HG03095 (cell line): ENCODE data around the gene SPDL1.

Experiments used
- ATAC-seq: cut with Tn5 transposase; IDR thresholded peaks from one replicate; pipeline ENCODE4 v1.9.1; 2021; ENCODE audit warnings: moderate library complexity; ENCODE audit not compliant: unreplicated experiment

Gene SPDL1

DNA sequence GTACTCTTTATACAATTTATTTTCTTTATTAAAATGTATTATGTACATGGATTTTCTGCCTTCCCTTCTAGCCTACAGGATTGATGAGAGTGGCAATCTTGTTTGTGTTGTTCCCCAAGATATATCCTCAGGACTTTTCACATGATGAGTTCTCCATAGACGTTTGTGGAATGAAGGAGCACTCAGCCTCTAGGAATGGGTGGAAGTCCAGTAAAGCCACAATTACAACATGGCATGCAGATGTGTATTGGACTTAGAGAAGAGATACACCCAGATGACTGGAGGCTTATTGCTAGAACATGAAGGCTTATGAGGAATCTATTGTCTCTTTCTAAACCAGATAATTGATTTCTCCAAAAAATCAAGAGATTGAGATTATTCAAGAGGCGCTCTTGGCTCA, 45.3 kb downstream of the SPDL1 start:
- no peak for ATAC-seq

DNA sequence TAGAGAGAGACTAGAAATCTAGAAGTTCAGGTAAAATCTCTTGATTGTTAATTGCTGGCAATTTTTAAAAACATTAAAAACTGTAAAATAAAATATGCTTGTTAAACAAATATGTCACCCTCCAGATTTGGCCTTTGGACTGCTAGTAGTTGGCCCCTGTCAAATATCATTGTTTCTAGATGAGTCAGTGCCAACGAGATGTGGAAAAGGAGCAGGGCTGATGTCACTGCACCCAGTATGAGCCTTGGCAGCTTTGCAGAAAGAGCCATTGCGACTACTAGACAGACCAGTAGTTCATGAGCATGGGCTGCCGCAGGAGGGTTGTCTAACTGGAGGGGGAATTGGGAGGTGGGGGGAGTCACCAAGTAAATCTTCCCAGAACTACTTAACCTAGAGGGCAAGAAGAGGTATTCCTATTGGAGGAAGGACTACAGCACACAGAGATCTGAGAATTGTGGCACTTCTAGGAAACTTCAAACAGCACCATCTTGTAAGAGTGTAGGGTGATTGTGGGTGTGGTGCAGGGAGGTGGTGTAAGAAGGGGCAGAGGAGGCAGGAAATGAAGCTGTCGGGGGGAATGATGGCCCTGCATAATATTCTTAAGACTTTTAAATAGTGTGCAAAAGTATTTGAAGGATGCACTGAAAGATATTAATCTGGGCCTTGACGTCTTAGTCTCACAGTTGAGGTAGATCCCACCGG, 46.4 kb downstream of the SPDL1 start:
- ATAC-seq = no peak

- ATAC-seq = no peak
Measured at GRCh38 chr5:169631360-169631759, 47.8 kb downstream of the SPDL1 start.

- ATAC-seq = no peak
Measured at GRCh38 chr5:169632946-169633345, 49.4 kb downstream of the SPDL1 start.

DNA sequence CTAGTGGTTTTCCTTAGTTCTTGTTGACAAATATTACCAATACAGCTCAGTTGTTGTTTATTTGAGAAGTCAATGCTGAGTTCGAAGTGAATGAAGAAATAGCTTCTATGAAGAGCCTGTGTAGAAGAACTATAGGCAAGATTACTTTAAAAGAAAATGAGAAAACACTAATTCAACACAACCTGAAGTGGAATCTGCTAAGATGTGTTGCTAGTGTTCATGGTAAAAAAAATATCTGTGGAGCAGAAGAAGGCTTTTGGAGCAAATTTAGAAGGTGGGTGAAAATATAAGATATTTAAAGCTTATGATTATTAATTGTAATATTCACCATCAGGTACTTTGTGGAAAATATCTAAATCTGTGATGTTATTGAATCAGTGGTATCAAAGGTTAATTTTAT, 51.0 kb downstream of the SPDL1 start:
- ATAC-seq = no peak

- ATAC-seq = no peak
Measured at GRCh38 chr5:169635936-169636335, 52.4 kb downstream of the SPDL1 start.

GRCh38 chr5:169636477-169637084, 53.0 kb downstream of the SPDL1 start:
- no peak for ATAC-seq

DNA sequence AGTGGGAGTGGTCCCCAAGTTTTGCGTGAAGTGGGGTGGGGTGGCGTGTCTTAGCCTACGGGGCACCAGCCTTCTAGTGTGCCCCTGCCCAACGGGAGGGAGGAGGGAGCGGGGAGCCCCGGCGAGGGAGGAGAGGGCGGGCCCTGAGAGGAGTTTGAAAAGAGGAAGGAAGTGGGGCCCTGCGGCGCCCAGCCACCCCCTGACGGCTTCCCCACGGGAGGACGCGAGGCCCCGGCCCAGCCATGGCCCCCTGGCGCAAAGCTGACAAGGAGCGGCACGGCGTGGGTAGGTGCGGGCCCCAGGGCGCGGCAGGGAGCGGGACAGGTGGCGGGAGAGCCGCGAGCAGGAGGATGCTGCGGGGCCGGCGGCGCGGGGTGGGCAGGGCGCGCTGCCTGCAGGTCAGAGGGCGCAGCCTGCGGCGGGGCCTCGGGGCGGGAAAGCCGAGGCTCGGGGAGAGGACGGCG, 53.5 kb downstream of the SPDL1 start, which contains the start of gene DOCK2:
TSS of gene DOCK2 (plus strand) at position 191 of the 464 bp plus-strand sequence. CDS start at position 243, 52 bp downstream.
- peak; percentile 88 for ATAC-seq

GRCh38 chr5:169637549-169638121, 54.1 kb downstream of the SPDL1 start:
- peak; percentile 55 for ATAC-seq

DNA sequence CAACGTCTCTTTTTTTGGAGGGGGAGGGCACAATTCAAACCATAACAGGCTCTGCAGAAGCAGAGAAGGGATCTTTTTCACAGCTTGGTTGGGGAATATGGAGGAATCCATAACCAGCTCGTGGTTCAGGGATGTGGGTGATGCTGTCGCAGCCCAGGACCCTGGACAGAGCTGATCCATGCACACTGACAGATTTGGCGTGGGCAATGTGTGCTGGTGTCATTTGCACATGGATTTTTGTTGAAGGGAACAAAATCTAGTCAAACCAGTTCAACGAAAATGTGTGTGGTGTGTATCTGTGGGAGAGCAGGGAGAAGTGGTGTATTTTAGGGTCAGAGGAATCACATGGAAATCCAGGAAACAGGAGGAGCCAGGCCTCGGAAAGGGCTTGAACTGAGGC, 57.7 kb downstream of the SPDL1 start:
- no peak for ATAC-seq

GRCh38 chr5:169646856-169647255, 63.3 kb downstream of the SPDL1 start:
- ATAC-seq = no peak

DNA sequence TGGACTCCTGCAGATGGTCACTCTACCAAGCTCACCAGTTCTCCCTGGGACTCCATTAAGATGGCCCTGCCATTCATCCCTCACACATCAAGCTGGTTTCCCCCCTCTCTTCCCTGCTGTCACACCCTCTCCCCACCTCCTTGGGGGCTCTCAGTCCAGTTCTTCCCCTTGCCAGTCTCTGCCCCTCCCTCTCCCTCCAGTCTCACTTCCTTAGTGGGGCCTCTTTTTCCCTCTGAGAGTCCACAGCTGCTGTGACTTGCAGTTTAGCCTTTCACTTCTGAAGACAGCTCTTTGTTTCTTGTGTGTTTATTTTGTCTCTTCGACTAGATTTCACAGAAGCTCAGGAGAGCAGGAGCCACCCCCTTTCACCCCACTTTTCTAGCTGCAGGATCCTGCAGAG, 64.0 kb downstream of the SPDL1 start:
- ATAC-seq = peak; percentile 52

DNA sequence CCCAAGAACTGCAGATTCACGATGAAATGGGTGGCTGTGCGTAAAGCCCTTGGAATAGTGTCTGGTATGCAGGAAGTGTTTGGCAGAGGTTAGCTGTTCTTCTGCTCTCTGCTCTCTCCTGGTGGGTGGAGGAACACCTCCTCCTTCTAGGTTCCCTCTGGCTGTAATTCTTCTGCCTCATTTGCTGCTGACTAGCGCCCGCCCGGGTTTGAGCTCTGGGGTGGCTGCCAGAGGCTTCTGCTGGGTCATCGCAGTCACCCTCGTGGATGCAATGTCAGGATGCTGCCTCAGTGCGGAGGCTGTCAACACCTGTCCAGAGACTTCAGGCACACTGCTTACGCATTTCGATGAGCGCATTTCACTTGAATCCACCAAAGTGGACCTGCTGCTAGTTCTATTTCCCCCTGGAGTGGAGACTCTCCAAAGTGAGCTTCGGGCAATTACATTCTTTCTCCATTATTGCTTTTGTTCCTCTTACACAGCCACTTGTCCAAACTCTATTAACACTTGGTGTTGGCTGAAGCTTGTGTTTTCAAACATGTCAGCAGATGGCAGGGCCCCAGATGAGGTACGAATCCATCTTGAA, 65.2 kb downstream of the SPDL1 start:
- no peak for ATAC-seq

DNA sequence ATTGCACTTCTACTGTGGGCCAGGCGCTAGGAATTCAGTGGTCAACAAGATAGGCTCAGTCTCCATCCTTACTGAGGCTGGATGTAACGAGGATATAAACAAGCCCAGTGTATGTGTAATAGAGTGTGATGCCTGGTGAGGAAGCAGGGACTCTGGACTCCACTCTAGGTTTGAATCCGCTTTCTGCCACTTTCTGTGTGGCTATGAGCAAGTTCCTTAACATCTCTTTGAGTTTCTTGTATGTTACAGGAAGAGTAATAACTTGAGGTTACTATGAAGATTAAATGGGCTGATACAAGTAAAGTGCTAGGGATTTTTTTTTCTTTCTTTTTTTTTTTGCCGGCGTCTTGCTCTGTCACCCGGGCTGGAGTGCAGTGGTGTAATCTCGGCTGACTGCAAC, 65.9 kb downstream of the SPDL1 start:
- ATAC-seq = no peak

GRCh38 chr5:169650701-169651331, 67.2 kb downstream of the SPDL1 start:
- ATAC-seq = peak; percentile 52

DNA sequence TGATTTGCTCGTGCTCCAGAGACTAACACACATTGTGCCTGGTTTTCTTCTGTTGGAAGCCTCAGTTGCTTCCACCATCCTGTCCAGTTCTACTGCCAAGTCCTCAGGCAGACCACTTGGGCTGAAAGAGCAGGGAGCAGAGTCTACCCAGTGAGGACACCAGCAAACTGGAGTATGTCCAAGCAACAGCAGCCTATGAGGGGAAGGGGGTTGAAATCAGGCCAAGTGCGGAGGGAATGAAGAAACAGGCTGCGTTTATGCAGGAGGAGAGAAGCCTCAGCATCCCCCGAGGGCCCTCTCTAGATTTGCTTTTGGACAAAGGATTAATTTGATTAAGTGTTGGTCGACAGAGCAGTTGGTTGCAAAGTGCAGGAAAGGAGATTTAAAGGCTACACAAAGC, 68.0 kb downstream of the SPDL1 start:
- no peak for ATAC-seq

- ATAC-seq = no peak
Measured at GRCh38 chr5:169652057-169652456, 68.5 kb downstream of the SPDL1 start.

GRCh38 chr5:169653091-169653490, 69.5 kb downstream of the SPDL1 start:
- ATAC-seq = no peak
